H1 (cell line): ENCODE data around the gene OBSCN. TPM values are rescaled to one million over a fixed set of nuclear protein-coding genes. Genes with fewer than 3 reads are reported as not detected.

Experiments
- CTCF ChIA-PET: fragments of 300-600 bp; sonication (Branson Sonifier 250); formaldehyde crosslinking; loops from one replicate; lab custom pipeline; 2021; ENCODE audit not compliant: partially characterized antibody; lab: Charles Lee
- POLR2A ChIA-PET: fragments of 300-600 bp; sonication (Branson Sonifier 250); formaldehyde crosslinking; loops from one replicate; lab custom pipeline; 2021; ENCODE audit warnings: inconsistent platforms; ENCODE audit not compliant: partially characterized antibody; lab: Charles Lee
- DNase-seq, 2 experiments: peaks; one replicate each; pipeline versions ENCODE4 v3.0.0 to v3.0.0-alpha.2; 2010 to 2022; ENCODE audit warnings: low spot score in 2 of 2, low read depth in 1 of 2, mixed read lengths in 1 of 2
- FAIRE-seq: peaks from 2 replicates; lab custom pipeline; 2011; peaks lifted over from hg19 to GRCh38; lab: Jason Lieb, UNC
- H2AFZ ChIP-seq: 2 replicates; pipeline ENCODE4 v1.8.1; 2012; ENCODE audit warnings: low read length, inconsistent platforms
- H2AK5ac ChIP-seq: 2 replicates; pipeline ENCODE4 v1.6.1; 2013; ENCODE audit warnings: low read depth, low read length
- H2BK120ac ChIP-seq: replicated peaks from 2 replicates; pipeline ENCODE3; 2013; ENCODE audit warnings: low read depth, low read length, inconsistent platforms
- H2BK12ac ChIP-seq: 2 replicates; pipeline ENCODE4 v1.6.1; 2013; ENCODE audit warnings: low read depth, low read length
- H2BK15ac ChIP-seq: 2 replicates; pipeline ENCODE4 v1.6.1; 2013; ENCODE audit warnings: low read length
- H2BK20ac ChIP-seq: 2 replicates; pipeline ENCODE4 v1.6.1; 2013; ENCODE audit warnings: low read length
- H2BK5ac ChIP-seq: 2 replicates; pipeline ENCODE4 v1.6.1; 2013; ENCODE audit warnings: low read depth, low read length
- H3K14ac ChIP-seq: 2 replicates; pipeline ENCODE4 v1.6.1; 2013; ENCODE audit warnings: inconsistent platforms; ENCODE audit not compliant: insufficient read length
- H3K18ac ChIP-seq: 2 replicates; pipeline ENCODE4 v1.6.1; 2013; ENCODE audit warnings: low read length; ENCODE audit errors: extremely low read depth
- H3K23ac ChIP-seq: 2 replicates; pipeline ENCODE4 v1.6.1; 2013; ENCODE audit warnings: inconsistent platforms; ENCODE audit not compliant: insufficient read length
- H3K23me2 ChIP-seq: 2 replicates; pipeline ENCODE4 v1.6.1; 2013; ENCODE audit warnings: low read depth, low read length
- H3K27ac ChIP-seq: 2 replicates; pipeline ENCODE4 v1.6.1; 2011; ENCODE audit warnings: low read depth, low read length, inconsistent platforms
- H3K27me3 ChIP-seq, 4 experiments: replicated peaks in 1 of 4; 1 replicate in 1 of 4; 2 replicates in 3 of 4; pipeline versions ENCODE4 v1.6.1 to v1.8.1; 2011 to 2013; ENCODE audit warnings: low read length in 3 of 4, mild to moderate bottlenecking in 3 of 4, inconsistent platforms in 2 of 4, mixed read lengths in 2 of 4, moderate library complexity in 1 of 4; ENCODE audit not compliant: control insufficient read depth in 3 of 4, insufficient read depth in 3 of 4; ENCODE audit errors: extremely low read depth in 1 of 4
- H3K36me3 ChIP-seq, 4 experiments: 2 replicates each; pipeline versions ENCODE4 v1.6.1 to v1.8.1; 2011 to 2013; ENCODE audit warnings: mild to moderate bottlenecking in 4 of 4, low read length in 3 of 4, moderate library complexity in 2 of 4, control low read depth in 1 of 4, inconsistent platforms in 1 of 4; ENCODE audit not compliant: insufficient read depth in 4 of 4, control insufficient read depth in 2 of 4
- H3K4ac ChIP-seq: replicated peaks from 2 replicates; pipeline ENCODE3; 2013; ENCODE audit warnings: low read length, low read depth, mixed read lengths, inconsistent platforms; ENCODE audit not compliant: insufficient read length
- H3K4me1 ChIP-seq, 4 experiments: replicated peaks in 1 of 4; 1 replicate in 1 of 4; 2 replicates in 3 of 4; pipeline versions ENCODE4 v1.6.1 to v1.8.1; 2011 to 2013; ENCODE audit warnings: low read length in 3 of 4, inconsistent platforms in 2 of 4, mixed read lengths in 1 of 4; ENCODE audit not compliant: insufficient read depth in 4 of 4, control insufficient read depth in 3 of 4
- H3K4me2 ChIP-seq, 2 experiments: 2 replicates each; pipeline versions ENCODE4 v1.6.1 to v1.8.1; 2011 to 2013; ENCODE audit warnings: low read depth in 2 of 2, low read length in 2 of 2, control low read depth in 1 of 2, inconsistent platforms in 1 of 2, mild to moderate bottlenecking in 1 of 2; ENCODE audit not compliant: insufficient read depth in 1 of 2
- H3K4me3 ChIP-seq, 4 experiments: fragments of 200-600, 300-600 bp in 1 of 4; sonication (generic), shearing (Covaris generic), sonication (Bioruptor Twin) in 1 of 4; 2 replicates each; pipeline versions ENCODE4 v1.5.1 to v1.8.1; 2011 to 2016; ENCODE audit warnings: low read length in 4 of 4, low read depth in 3 of 4, control low read depth in 2 of 4, inconsistent platforms in 2 of 4, mild to moderate bottlenecking in 2 of 4, mixed read lengths in 1 of 4, moderate library complexity in 1 of 4; ENCODE audit not compliant: insufficient read depth in 2 of 4; ENCODE audit errors: extremely low read depth in 1 of 4
- H3K56ac ChIP-seq: replicated peaks from 2 replicates; pipeline ENCODE3; 2013; ENCODE audit warnings: low read depth, mild to moderate bottlenecking, mixed read lengths, low read length, inconsistent platforms; ENCODE audit not compliant: insufficient read length
- H3K79me1 ChIP-seq: 2 replicates; pipeline ENCODE4 v1.6.1; 2013; ENCODE audit warnings: low read depth, low read length, control low read depth
- H3K79me2 ChIP-seq, 2 experiments: 2 replicates each; pipeline versions ENCODE4 v1.6.1 to v1.8.1; 2012 to 2013; ENCODE audit warnings: low read length in 2 of 2, mild to moderate bottlenecking in 2 of 2, inconsistent platforms in 1 of 2; ENCODE audit not compliant: insufficient read depth in 2 of 2, control insufficient read depth in 1 of 2
- H3K9ac ChIP-seq, 4 experiments: replicated peaks in 1 of 4; 1 replicate in 1 of 4; 2 replicates in 3 of 4; pipeline versions ENCODE4 v1.6.1 to v1.8.1; 2011 to 2013; ENCODE audit warnings: low read depth in 3 of 4, low read length in 3 of 4, control low read depth in 2 of 4, mild to moderate bottlenecking in 2 of 4, moderate library complexity in 2 of 4, inconsistent platforms in 1 of 4; ENCODE audit errors: extremely low read depth in 1 of 4
- H3K9me3 ChIP-seq, 2 experiments: 2 replicates each; pipeline versions ENCODE4 v1.6.1 to v1.8.1; 2012 to 2013; ENCODE audit warnings: mild to moderate bottlenecking in 2 of 2, moderate library complexity in 2 of 2, control low read depth in 1 of 2, inconsistent platforms in 1 of 2, low read depth in 1 of 2, low read length in 1 of 2, mixed read lengths in 1 of 2; ENCODE audit not compliant: insufficient read depth in 2 of 2
- H4K20me1 ChIP-seq, 2 experiments: replicated peaks in 1 of 2; 2 replicates each; pipeline versions ENCODE3 to v1.8.1; 2011 to 2013; ENCODE audit warnings: inconsistent platforms in 2 of 2, low read length in 2 of 2, mild to moderate bottlenecking in 1 of 2; ENCODE audit not compliant: insufficient read depth in 2 of 2, control insufficient read depth in 1 of 2
- H4K5ac ChIP-seq: 2 replicates; pipeline ENCODE4 v1.6.1; 2013; ENCODE audit warnings: low read length, low read depth, mixed read lengths, inconsistent platforms; ENCODE audit not compliant: insufficient read length
- H4K8ac ChIP-seq: 2 replicates; pipeline ENCODE4 v1.8.0; 2013; ENCODE audit warnings: mild to moderate bottlenecking, moderate library complexity, low read length, inconsistent platforms; ENCODE audit not compliant: insufficient read depth; ENCODE audit errors: extremely low read depth
- H4K91ac ChIP-seq: replicated peaks from 2 replicates; pipeline ENCODE3; 2013; ENCODE audit warnings: low read length, mixed read lengths, inconsistent platforms; ENCODE audit not compliant: insufficient read length
- E2F6 ChIP-seq: IDR thresholded peaks from 2 replicates; pipeline ENCODE4 v1.6.1; 2012; ENCODE audit warnings: inconsistent platforms
- GABPA ChIP-seq: IDR thresholded peaks from 2 replicates; pipeline ENCODE4 v1.6.1; 2011; ENCODE audit warnings: mild to moderate bottlenecking, low read length, moderate library complexity, borderline replicate concordance; ENCODE audit not compliant: insufficient read depth
- GTF2F1 ChIP-seq: IDR thresholded peaks from 2 replicates; pipeline ENCODE4 v1.6.1; 2012; ENCODE audit warnings: low read depth, low read length, improper control_type of control experiment, borderline replicate concordance
- WGBS, 2 experiments: shearing (Covaris generic) in 1 of 2; methylation state at CpG; one replicate each; pipeline versions ENCODE4 v1.1.6 to v1.1.7; 2013 to 2015; ENCODE audit warnings: low lambda C conversion rate in 2 of 2, mixed read lengths in 2 of 2, inconsistent platforms in 1 of 2, low coverage in 1 of 2, missing lambda C conversion rate in 1 of 2; ENCODE audit not compliant: insufficient replicate concordance in 2 of 2, insufficient coverage in 1 of 2, insufficient read length in 1 of 2; ENCODE audit errors: extremely low coverage in 1 of 2, missing lambda C conversion rate in 1 of 2; 5-methylcytosine and 5-hydroxymethylcytosine counted together
- polyA plus RNA-seq, 7 experiments: library from polyadenylated mRNA; depleted of rRNA in 3 of 7; stranded (reverse) in 5 of 7; unstranded in 2 of 7; fragments of >200 nt in 5 of 7; fragments of 200-250 nt in 2 of 7; gene quantifications; 1 replicate in 5 of 7; 2 replicates in 1 of 7; 4 replicates in 1 of 7; pipeline versions ENCODE4 v1.2.1 to v1.2.3, GENCODE V29; 2011 to 2013; ENCODE audit warnings: missing spikeins in 2 of 7, mixed read lengths in 2 of 7
- total RNA-seq: library from RNA; stranded (reverse); fragmentation: NEBNext Ultra II Directional; extraction: Animal tissue kit (Norgen Biotek cat#: 25700); gene quantifications from 2 replicates; pipeline ENCODE4 v1.2.1, GENCODE V29; 2021

The OBSCN gene
- total and polyA plus RNA-seq, 2 of the 8 experiments (the other 6 are each of a cell fraction or from before 2014, with no cell fraction given): 7.5 to 28.4 TPM

- H2BK120ac ChIP-seq: no peak overlapping the region
- no peak overlapping the region for H4K91ac ChIP-seq
- peaks cover 0 to 4% (median 0%) of the 10 kb centered on the region in 4 experiments; a peak in 1 of 7 replicates for H3K27me3 ChIP-seq
- no peaks in the 10 kb centered on the region for H3K79me1 ChIP-seq
- CTCF ChIA-PET: interaction anchor here (1.1 to 1.8 kb wide), 3 partner anchors 8 to 31 kb away, joined by 3 to 7 read pairs (median 4); no protein-coding TSS in a partner anchor
- no peak overlapping the region for H3K27ac ChIP-seq
- no peaks in the 10 kb centered on the region for H3K79me2 ChIP-seq
- H3K4me2 ChIP-seq: no peak overlapping the region
- H3K56ac ChIP-seq: no peak overlapping the region
- H3K18ac ChIP-seq: no peak overlapping the region
- no peak overlapping the region for H2BK5ac ChIP-seq
- H2AFZ ChIP-seq: no peak overlapping the region
- H2BK12ac ChIP-seq: no peak overlapping the region
- H4K8ac ChIP-seq: 0 out of 2 replicates have a peak overlapping the region, but pooled peaks have one; percentile 41
- no peak overlapping the region for H2BK15ac ChIP-seq
- peaks cover 0 to 3% of the 10 kb centered on the region in 2 experiments for H4K20me1 ChIP-seq
- H3K9me3 ChIP-seq: peaks cover 9 to 27% of the 10 kb centered on the region in 2 experiments; a peak in 3 of 4 replicates
- no peak overlapping the region for H3K4ac ChIP-seq
- H3K23me2 ChIP-seq: no peaks in the 10 kb centered on the region
- FAIRE-seq (no peak), DNase-seq (no peak)
- H3K23ac ChIP-seq: no peak overlapping the region
- H3K14ac ChIP-seq: no peak overlapping the region
- H2BK20ac ChIP-seq: no peak overlapping the region
- H4K5ac ChIP-seq: no peak overlapping the region
- 92% methylated on average over 16 of the region's 16 CpGs; no CpG with 5 or more reads in 1 of the 2 experiments for WGBS, 2 experiments
- H3K4me1 ChIP-seq: no peaks in the 10 kb centered on the region
- H3K36me3 ChIP-seq: peaks cover 0 to 16% (median 3%) of the 10 kb centered on the region in 4 experiments; a peak in 5 of 8 replicates
- H3K4me3 ChIP-seq: no peak overlapping the region
- no peak overlapping the region for H2AK5ac ChIP-seq
- TF ChIP-seq GABPA (no peak), E2F6 (no peak), GTF2F1 (no peak)
- POLR2A ChIA-PET: interaction anchor here (1.2 to 1.6 kb wide), 3 partner anchors 10 to 15 kb away, joined by 3 to 4 read pairs (median 3); no protein-coding TSS in a partner anchor
- no peak overlapping the region for H3K9ac ChIP-seq
Measured at GRCh38 chr1:228291906-228292608, 84.2 kb downstream of the OBSCN start.
